Mucosa of rectum (tissue), 2 donors: ENCODE measurements around the gene OPCML.

Experiments used
- H3K27ac ChIP-seq, 2 donors: one replicate each; pipeline ENCODE4 v1.7.0; 2013; ENCODE audit warnings: inconsistent platforms in 2 of 2, low read depth in 2 of 2, low read length in 2 of 2
- H3K27me3 ChIP-seq, 2 donors: one replicate each; pipeline ENCODE4 v1.7.0; 2013; ENCODE audit warnings: low read length in 2 of 2; ENCODE audit not compliant: control insufficient read depth in 2 of 2, insufficient read depth in 2 of 2
- H3K36me3 ChIP-seq, 2 donors: one replicate each; pipeline ENCODE4 v1.7.0; 2013; ENCODE audit warnings: low read length in 2 of 2; ENCODE audit not compliant: control insufficient read depth in 2 of 2, insufficient read depth in 2 of 2
- H3K4me1 ChIP-seq, 2 donors: one replicate each; pipeline ENCODE4 v1.7.0; 2013; ENCODE audit warnings: low read length in 2 of 2, mild to moderate bottlenecking in 1 of 2; ENCODE audit not compliant: control insufficient read depth in 2 of 2, insufficient read depth in 2 of 2
- H3K4me3 ChIP-seq, 2 donors: one replicate each; pipeline ENCODE4 v1.7.0; 2013; ENCODE audit warnings: low read length in 2 of 2
- H3K9ac ChIP-seq, 2 donors: one replicate each; pipeline ENCODE4 v1.7.0; 2013; ENCODE audit warnings: low read length in 2 of 2, low read depth in 1 of 2, mild to moderate bottlenecking in 1 of 2
- H3K9me3 ChIP-seq, 2 donors: one replicate each; pipeline ENCODE4 v1.7.0; 2013; ENCODE audit warnings: low read length in 2 of 2; ENCODE audit not compliant: control insufficient read depth in 2 of 2
- donor health status: healthy.
- donor health status: Normal muscosa, but diverticular disease.

OPCML gene

GRCh38 chr11:132913295-132913694 is 619.0 kb downstream of the OPCML start:
- no peaks in the 10 kb centered on the region for H3K36me3 ChIP-seq
- no peak overlapping the region for H3K4me3 ChIP-seq
- H3K4me1 ChIP-seq: no peaks in the 10 kb centered on the region
- H3K9ac ChIP-seq: no peak overlapping the region
- H3K9me3 ChIP-seq: no peaks in the 10 kb centered on the region
- no peak overlapping the region for H3K27ac ChIP-seq
- H3K27me3 ChIP-seq: no peaks in the 10 kb centered on the region

GRCh38 chr11:132911186-132911585 is 621.1 kb downstream of the OPCML start:
- Histone ChIP-seq H3K36me3 (no peaks in the 10 kb centered on the region), H3K4me3 (no peak overlapping the region), H3K9ac (no peak overlapping the region), H3K4me1 (no peaks in the 10 kb centered on the region), H3K27me3 (no peaks in the 10 kb centered on the region), H3K9me3 (no peaks in the 10 kb centered on the region), H3K27ac (no peak overlapping the region)

GRCh38 chr11:132910011-132910760 is 622.1 kb downstream of the OPCML start:
- Histone ChIP-seq H3K27ac (no peak overlapping the region), H3K27me3 (no peaks in the 10 kb centered on the region), H3K36me3 (no peaks in the 10 kb centered on the region), H3K9me3 (no peaks in the 10 kb centered on the region), H3K4me1 (no peaks in the 10 kb centered on the region), H3K9ac (no peak overlapping the region), H3K4me3 (no peak overlapping the region)

GRCh38 chr11:132909021-132909606 is 623.2 kb downstream of the OPCML start:
- Histone ChIP-seq H3K27ac (no peak overlapping the region), H3K9ac (no peak overlapping the region), H3K4me1 (no peaks in the 10 kb centered on the region), H3K4me3 (no peak overlapping the region), H3K27me3 (no peaks in the 10 kb centered on the region), H3K9me3 (no peaks in the 10 kb centered on the region), H3K36me3 (no peaks in the 10 kb centered on the region)

GRCh38 chr11:132908414-132908810 is 623.9 kb downstream of the OPCML start:
- Histone ChIP-seq H3K36me3 (no peaks in the 10 kb centered on the region), H3K4me1 (no peaks in the 10 kb centered on the region), H3K9me3 (no peaks in the 10 kb centered on the region), H3K4me3 (no peak overlapping the region), H3K9ac (no peak overlapping the region), H3K27ac (no peak overlapping the region), H3K27me3 (no peaks in the 10 kb centered on the region)

GRCh38 chr11:132907651-132908413 is 624.5 kb downstream of the OPCML start:
- H3K9me3 ChIP-seq: no peaks in the 10 kb centered on the region
- no peaks in the 10 kb centered on the region for H3K36me3 ChIP-seq
- H3K9ac ChIP-seq: no peak overlapping the region
- no peaks in the 10 kb centered on the region for H3K27me3 ChIP-seq
- no peak overlapping the region for H3K4me3 ChIP-seq
- H3K4me1 ChIP-seq: no peaks in the 10 kb centered on the region
- no peak overlapping the region for H3K27ac ChIP-seq

GRCh38 chr11:132904607-132905006 is 627.7 kb downstream of the OPCML start:
- Histone ChIP-seq H3K36me3 (no peaks in the 10 kb centered on the region), H3K4me1 (no peaks in the 10 kb centered on the region), H3K4me3 (no peak overlapping the region), H3K27ac (no peak overlapping the region), H3K9ac (no peak overlapping the region), H3K9me3 (no peaks in the 10 kb centered on the region), H3K27me3 (no peaks in the 10 kb centered on the region)

- Histone ChIP-seq H3K27ac (no peak overlapping the region), H3K4me3 (no peak overlapping the region)
These were observed 628.2 kb downstream of the OPCML start for GRCh38 chr11:132904091-132904490.

GRCh38 chr11:132901638-132902471 is 630.4 kb downstream of the OPCML start:
- H3K9ac ChIP-seq: no peak overlapping the region
- H3K36me3 ChIP-seq: no peaks in the 10 kb centered on the region
- no peaks in the 10 kb centered on the region for H3K27me3 ChIP-seq
- H3K4me1 ChIP-seq: no peaks in the 10 kb centered on the region
- H3K4me3 ChIP-seq: no peak overlapping the region
- H3K27ac ChIP-seq: no peak overlapping the region
- no peaks in the 10 kb centered on the region for H3K9me3 ChIP-seq

More at GRCh38 chr11:132904091-132904490, 628.2 kb downstream of the OPCML start:
- no peak overlapping the region for H3K9ac ChIP-seq
- H3K27me3 ChIP-seq: no peaks in the 10 kb centered on the region
- no peaks in the 10 kb centered on the region for H3K36me3 ChIP-seq
- no peaks in the 10 kb centered on the region for H3K9me3 ChIP-seq
- no peaks in the 10 kb centered on the region for H3K4me1 ChIP-seq
